GM18909 (cell line): Measurements from ENCODE around the gene NPM3.

ENCODE experiments used
- ATAC-seq: cut with Tn5 transposase; IDR thresholded peaks from one replicate; pipeline ENCODE4 v1.9.1; 2021; ENCODE audit warnings: mild to moderate bottlenecking; ENCODE audit not compliant: unreplicated experiment, poor library complexity

Gene NPM3

GRCh38 chr10:101782811-101783735, at the start of gene NPM3:
Gene NPM3 (minus strand): TSS chr10:101783446. CDS start chr10:101783390, 56 bp downstream.
- ATAC-seq, result peak; percentile 63

GRCh38 chr10:101832325-101832771, 49.1 kb upstream of the NPM3 start:
- ATAC-seq, result no peak

- no peak for ATAC-seq
These were observed 48.0 kb upstream of the NPM3 start for GRCh38 chr10:101831169-101831811.

- ATAC-seq, result peak; percentile 53
These were observed 47.3 kb upstream of the NPM3 start for GRCh38 chr10:101830322-101831168.

GRCh38 chr10:101829561-101830315, 46.5 kb upstream of the NPM3 start:
- ATAC-seq, result peak; percentile 25

- ATAC-seq, result no peak
These were observed 45.7 kb upstream of the NPM3 start for GRCh38 chr10:101828766-101829551.

GRCh38 chr10:101827919-101828600, 44.8 kb upstream of the NPM3 start:
- no peak for ATAC-seq

- ATAC-seq, result no peak
These were observed 43.7 kb upstream of the NPM3 start for GRCh38 chr10:101826852-101827434.

GRCh38 chr10:101824736-101825135, 41.5 kb upstream of the NPM3 start:
- ATAC-seq, result no peak

GRCh38 chr10:101818872-101819633, 35.8 kb upstream of the NPM3 start:
- ATAC-seq, result peak; percentile 21

- ATAC-seq, result peak; percentile 91
These were observed 35.0 kb upstream of the NPM3 start, which contains the start of gene OGA for GRCh38 chr10:101818119-101818871. Gene OGA (minus strand): TSS chr10:101818444. CDS start chr10:101818022, 422 bp downstream.

GRCh38 chr10:101817337-101818118, 34.3 kb upstream of the NPM3 start:
- peak; percentile 0 for ATAC-seq

- no peak for ATAC-seq
These were observed 33.7 kb upstream of the NPM3 start for GRCh38 chr10:101816913-101817336.

GRCh38 chr10:101816376-101816775, 33.1 kb upstream of the NPM3 start:
- ATAC-seq, result no peak

GRCh38 chr10:101814466-101815071, 31.3 kb upstream of the NPM3 start:
- ATAC-seq, result no peak
